HG02943 (cell line): ENCODE data around the gene UBB.
"Not testable (repeated sequence)": the region's sequence is repeated elsewhere in the genome, so short reads cannot be mapped to it uniquely, and the experiment has no call there.

ENCODE experiments used
- ATAC-seq: cut with Tn5 transposase; IDR thresholded peaks from one replicate; pipeline ENCODE4 v1.9.1; 2021; ENCODE audit warnings: mild to moderate bottlenecking, low read depth, moderate library complexity; ENCODE audit not compliant: unreplicated experiment

The UBB gene

GRCh38 chr17:16374146-16374938 is 6.5 kb upstream of the UBB start:
- no peak for ATAC-seq

DNA sequence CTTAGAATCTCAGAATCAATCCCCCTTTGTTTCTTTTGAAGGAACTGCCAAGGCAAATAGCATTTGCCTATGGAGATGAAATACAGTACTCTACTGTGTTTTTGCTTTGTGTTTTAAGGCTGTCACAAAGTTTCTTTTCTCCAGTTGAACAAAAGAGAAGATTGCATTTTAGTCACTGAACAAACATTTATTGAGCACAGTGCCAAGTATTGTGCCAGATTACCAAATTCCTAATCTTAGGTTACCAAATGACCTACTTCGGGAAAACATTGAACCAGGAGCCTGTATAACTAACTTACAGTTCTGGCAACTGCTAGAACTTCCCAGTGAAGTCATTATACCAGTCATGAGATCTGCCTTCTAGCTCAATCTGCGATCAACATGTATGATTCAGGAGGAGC is 3.0 kb upstream of the UBB start:
- no peak for ATAC-seq

- ATAC-seq, result no peak
Measured at GRCh38 chr17:16378636-16379282, 2.1 kb upstream of the UBB start.

- no peak for ATAC-seq
Measured at GRCh38 chr17:16379654-16380053, 1.2 kb upstream of the UBB start.

- peak; percentile 3 for ATAC-seq
Measured at GRCh38 chr17:16381496-16381820, 567 bp downstream of the UBB start.

DNA sequence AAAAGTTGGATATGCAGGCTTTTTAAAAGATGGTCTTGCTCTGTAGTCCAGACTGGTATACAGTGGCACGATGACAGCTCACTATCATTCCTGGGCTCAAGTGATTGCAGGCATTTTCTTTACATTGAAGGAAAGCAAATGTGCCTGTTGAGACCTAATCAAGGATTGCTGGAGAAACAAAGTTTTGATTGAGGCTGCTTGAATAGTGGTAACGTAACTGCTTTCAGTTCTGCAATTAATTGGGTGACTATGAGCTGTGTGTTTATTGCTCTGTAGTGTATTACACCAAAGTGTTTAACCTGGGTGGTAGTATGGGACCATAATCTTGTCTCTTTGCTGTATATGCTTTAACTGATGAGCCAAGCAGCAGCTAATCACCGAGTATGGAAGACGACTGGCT is 2.3 kb downstream of the UBB start:
- no peak for ATAC-seq

DNA sequence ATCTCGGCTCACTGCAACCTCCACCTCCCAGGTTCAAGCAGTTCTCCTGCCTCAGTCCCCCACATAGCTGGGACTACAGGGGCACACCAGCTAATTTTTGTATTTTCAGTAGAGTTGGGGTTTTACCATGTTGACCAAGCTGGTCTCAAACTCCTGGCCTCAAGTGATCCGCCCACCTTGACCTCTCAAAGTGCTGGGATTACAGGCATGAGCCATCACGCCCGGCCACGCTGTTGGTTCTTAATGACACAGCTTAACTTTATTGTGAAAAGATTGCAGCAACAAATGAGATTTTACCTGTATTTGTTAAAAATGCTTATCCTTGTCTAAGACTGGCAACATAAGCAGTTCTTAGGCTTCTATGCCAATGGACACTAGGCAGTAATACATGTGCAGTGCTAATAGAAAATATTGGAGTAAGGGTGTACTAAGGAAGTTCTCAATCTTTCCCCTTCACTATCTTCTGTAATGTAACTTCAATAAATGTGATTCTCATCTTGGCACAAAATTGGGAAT is 2.9 kb downstream of the UBB start:
- ATAC-seq, result no peak

- ATAC-seq, result no peak
Measured at GRCh38 chr17:16384557-16384956, 3.7 kb downstream of the UBB start.

DNA sequence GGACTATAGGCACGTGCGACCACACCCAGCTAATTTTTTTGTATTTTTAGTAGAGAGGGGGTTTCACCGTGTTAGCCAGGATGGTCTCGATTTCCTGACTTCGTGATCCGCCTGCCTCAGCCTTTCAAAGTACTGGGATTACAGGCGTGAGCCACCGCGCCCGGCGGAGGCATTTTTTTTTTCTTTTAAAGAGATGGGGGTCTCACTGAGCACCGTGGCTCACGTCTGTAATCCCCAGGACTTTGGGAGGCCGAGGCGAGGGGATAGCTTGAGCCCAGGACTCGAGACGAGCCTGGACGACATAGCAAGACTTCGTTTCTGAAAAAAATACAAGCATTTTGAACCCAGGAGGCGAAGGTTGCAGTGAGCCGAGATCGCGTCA is 5.2 kb downstream of the UBB start:
- not testable (repeated sequence) for ATAC-seq

- ATAC-seq, result no peak
Measured at GRCh38 chr17:16391451-16391850, 10.6 kb downstream of the UBB start.

DNA sequence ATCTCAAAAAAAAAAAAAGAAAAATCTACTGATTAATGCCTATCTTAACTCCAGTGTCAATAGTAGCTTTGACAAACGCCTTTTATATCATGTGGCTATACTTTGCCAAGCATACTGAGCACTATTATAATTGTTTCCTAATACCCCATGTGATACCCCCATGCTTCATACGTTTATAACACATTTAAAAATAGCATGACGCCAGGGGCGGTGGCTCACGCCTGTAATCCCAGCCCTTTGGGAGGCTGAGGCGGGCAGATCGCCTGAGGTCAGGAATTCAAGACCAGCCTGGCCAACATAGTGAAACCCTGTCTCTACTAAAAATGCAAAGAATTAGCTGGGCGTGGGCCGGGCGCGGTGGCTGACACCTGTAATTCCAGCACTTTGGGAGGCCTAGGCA is 11.6 kb downstream of the UBB start:
- ATAC-seq, result not testable (repeated sequence)

DNA sequence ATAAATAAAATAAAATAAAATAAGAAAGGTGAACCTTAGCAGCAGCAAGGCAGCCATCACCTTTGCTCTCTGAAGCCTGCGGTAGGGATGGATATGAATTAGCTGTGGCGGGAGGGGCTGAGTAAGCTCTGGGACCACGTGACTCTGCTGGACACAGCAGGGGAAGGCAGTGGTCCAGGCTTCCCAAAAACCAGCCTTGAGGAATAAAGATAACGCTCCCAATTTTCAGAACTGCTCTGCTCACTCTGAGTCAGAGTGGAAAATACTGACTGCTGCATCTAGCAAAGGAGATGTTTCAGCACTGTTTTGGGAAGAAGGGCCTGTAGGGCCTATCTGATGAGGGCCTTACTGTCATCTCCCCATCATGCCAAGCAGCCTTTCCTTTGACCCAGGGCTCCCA is 15.0 kb downstream of the UBB start:
- ATAC-seq, result not testable (repeated sequence)

- not testable (repeated sequence) for ATAC-seq
Measured at GRCh38 chr17:16396693-16397092, 15.8 kb downstream of the UBB start.

GRCh38 chr17:16398270-16399267 is 17.7 kb downstream of the UBB start:
- no peak for ATAC-seq

DNA sequence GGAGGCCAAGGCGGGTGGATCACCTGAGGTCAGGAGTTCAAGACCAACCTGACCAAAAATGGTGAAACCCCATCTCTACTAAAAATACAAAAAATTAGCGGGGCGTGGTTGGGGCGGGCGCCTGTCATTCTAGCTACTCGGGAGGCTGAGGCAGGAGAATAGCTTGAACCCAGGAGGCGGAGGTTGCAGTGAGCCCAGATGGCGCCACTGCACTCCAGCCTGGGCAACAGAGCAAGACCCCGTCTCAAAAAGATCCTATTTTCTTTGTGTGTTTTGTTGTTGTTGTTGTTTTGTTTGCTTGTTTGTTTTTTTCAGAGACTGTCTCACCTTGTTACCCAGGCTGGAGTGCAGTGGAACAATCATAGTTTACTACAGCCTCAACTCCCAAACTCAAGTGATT is 23.0 kb downstream of the UBB start:
- ATAC-seq, result not testable (repeated sequence)

GRCh38 chr17:16406742-16407674 is 26.1 kb downstream of the UBB start:
- ATAC-seq, result no peak

DNA sequence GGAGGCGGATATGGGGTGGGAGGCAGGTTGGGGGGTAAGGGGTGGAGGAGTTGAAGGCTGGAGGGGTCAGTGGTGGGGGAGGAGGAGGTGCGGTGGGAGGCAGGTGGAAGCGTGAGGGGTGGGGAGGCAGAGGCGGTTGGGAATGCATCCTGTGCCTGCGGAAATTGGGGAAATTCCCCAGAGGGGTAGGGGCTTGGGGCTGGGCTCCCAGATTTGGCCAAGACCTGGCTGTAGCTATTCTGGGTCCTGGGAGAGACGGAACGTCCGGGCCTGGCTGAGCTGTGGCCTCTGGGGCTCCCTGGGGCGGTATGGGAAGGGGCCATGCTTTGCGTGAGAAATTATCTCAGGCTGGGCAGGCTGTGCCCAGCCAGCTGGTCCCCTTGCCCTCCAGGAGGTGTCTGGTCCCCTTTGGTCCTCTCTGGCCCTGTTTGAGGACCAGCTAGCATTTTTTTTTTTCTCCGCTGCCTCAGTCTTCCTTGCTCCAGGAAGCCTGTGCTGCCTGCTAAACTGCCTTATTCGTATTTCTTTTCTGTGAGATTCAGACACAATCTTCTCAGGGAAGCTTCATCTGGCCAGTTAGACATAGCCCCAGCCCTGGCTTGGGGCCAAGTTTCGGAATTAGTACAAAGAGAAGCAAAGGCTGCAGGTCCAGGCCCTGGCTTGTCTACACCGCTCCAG is 27.2 kb downstream of the UBB start:
- peak; percentile 91 for ATAC-seq

DNA sequence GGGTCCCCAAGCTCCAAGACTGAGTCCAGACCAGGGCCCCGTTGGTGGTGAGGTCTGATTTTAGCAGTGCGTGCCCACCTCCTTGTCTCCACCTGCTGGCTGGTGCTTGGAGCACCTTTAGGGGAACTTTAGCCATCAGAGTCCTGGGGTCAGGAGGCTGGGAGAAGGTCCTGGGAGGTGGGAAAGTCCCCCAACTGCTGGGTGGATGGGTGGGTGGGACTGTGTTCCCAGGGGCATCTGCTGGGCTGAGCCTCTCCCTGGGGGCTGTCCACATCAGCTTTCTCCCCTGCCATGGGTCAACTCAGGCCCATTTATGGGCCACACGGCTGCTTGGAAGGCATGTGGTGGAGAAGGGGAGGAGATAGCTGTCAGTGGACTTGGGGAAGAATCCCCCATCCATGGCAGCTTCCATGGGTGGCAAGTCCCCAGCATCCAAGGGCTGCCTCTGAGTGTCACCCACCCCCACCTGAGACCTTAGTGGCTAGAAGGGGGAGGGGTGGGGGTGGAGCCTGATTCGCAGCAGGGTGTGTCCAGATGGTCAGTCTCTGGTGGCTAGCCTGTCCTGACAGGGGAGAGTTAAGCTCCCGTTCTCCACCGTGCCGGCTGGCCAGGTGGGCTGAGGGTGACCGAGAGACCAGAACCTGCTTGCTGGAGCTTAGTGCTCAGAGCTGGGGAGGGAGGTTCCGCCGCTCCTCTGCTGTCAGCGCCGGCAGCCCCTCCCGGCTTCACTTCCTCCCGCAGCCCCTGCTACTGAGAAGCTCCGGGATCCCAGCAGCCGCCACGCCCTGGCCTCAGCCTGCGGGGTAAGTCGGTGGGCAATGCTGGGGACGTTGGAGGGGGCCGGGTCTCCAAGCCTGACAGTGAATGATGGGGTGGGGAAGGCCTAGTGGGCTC is 34.4 kb downstream of the UBB start, which contains the start of gene TRPV2:
TSS of gene TRPV2 (plus strand) at position 541 of the 894 bp plus-strand sequence. CDS start 2,098 bp downstream, outside the sequence.
- ATAC-seq, result peak; percentile 59
